NCI-H69 (cell line): ENCODE data around the gene TAF1B.
A peak's percentile ranks its signal among the peaks of the same experiment; 100 is the strongest.

Experiments used
- DNase-seq: peaks from one replicate; lab custom pipeline; 2025; lab: John Stamatoyannopoulos, UW

The TAF1B gene

GRCh38 chr2:9808334-9809063, 34.8 kb upstream of the TAF1B start:
- no peak for DNase-seq

DNA sequence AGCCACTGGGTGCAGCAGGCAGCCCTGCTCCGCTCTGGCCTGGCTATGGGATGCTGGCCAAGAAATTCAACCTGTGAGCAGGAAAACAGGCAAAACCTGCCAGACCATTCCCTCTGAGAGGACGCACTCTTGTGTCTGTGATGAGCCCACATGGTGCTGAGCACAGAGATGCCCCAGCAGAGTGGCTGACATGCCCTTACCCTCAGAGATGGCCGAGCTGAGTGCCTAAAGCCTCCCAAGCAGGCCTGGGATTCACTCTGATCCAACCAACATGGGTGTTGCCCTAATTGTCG, 34.3 kb upstream of the TAF1B start:
- no peak for DNase-seq

- DNase-seq = peak; percentile 32
Measured at GRCh38 chr2:9809448-9810088, 33.7 kb upstream of the TAF1B start.

- DNase-seq = no peak
Measured at GRCh38 chr2:9811216-9811615, 32.1 kb upstream of the TAF1B start.

- no peak for DNase-seq
Measured at GRCh38 chr2:9811679-9812511, 31.4 kb upstream of the TAF1B start.

GRCh38 chr2:9812945-9813311, 30.3 kb upstream of the TAF1B start:
- no peak for DNase-seq

DNA sequence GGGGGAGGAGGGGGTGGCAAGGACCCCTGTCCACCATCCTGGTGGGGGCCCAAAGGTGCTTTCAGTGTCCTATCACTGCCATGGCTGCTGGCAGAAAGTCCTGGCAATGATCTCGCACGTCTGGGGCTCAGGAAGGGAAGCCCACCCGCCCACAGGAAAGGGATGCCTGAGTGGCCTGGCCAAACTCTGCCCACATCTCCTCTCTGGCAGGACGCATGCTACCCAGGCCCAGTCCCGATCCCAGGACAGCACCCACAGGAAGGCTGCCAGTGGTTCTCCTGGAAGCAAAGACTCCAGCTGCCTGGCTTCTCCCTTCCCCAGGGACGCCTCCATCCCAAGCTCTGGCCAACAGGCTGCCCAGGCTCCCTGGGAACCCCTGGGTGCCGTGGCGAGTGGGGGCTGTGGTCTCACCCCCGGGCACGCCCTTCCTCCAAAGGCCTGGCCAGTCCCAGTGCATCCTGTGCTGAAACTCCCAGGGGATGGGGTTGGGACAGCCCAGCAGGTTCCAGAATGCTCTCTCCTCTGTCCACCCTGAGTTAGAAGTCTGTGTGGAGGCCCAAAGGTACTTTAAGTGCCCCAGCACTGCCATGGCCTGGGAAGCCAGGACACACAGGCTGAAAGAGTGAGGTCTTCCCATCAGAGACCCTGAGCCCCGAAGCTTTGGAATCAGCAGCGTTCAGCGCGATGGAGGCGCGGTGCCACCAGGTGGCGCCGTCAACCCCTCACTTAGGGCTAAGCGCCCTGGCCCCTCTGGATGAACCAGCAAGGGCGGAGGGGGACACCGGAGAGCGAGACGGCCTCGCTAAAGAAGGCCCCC, 29.8 kb upstream of the TAF1B start:
- peak; percentile 71 for DNase-seq

- DNase-seq = no peak
Measured at GRCh38 chr2:9814129-9814868, 29.0 kb upstream of the TAF1B start.

DNA sequence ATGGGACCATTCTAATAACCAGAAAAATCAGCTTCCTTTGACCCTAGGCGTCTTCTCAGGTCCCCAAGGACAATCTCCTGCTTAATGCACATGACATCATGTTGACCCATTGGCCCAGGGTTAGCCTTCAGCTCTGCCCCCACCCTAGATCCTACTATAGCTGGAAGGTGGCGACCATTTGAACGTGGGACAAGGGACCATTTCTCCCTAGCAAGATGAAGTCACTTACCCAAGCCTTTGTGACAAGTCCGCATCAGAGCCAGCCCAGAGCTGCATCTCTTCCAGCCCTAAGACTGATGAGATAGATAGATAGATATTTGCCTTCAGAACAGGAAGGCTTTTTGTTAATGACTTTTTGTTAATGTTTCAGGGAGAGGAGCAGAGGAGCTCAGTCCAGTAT, 28.2 kb upstream of the TAF1B start:
- no peak for DNase-seq

DNA sequence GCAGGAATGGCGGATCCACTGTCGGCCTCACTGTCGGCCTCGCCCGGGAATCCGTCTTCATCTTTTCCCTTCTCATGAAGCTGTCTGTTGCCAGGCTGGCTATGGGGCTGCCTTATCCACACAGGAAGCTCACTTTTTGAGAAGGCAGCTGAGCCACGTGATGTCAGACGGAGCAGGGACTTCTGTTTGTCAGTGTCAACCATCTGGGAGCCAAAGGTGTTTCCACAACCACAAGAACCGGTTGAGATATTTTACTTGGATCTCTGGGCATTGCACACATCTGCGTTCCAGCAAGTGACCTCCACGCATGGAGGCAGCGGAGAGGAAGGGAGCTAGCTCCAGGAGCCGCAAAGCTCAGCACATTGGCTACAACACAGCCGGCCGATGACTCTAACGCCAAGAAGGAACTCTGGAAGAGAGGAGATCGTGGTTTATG, 27.4 kb upstream of the TAF1B start:
- no peak for DNase-seq

- no peak for DNase-seq
Measured at GRCh38 chr2:9818097-9818496, 25.2 kb upstream of the TAF1B start.

- DNase-seq = no peak
Measured at GRCh38 chr2:9819551-9819950, 23.7 kb upstream of the TAF1B start.

DNA sequence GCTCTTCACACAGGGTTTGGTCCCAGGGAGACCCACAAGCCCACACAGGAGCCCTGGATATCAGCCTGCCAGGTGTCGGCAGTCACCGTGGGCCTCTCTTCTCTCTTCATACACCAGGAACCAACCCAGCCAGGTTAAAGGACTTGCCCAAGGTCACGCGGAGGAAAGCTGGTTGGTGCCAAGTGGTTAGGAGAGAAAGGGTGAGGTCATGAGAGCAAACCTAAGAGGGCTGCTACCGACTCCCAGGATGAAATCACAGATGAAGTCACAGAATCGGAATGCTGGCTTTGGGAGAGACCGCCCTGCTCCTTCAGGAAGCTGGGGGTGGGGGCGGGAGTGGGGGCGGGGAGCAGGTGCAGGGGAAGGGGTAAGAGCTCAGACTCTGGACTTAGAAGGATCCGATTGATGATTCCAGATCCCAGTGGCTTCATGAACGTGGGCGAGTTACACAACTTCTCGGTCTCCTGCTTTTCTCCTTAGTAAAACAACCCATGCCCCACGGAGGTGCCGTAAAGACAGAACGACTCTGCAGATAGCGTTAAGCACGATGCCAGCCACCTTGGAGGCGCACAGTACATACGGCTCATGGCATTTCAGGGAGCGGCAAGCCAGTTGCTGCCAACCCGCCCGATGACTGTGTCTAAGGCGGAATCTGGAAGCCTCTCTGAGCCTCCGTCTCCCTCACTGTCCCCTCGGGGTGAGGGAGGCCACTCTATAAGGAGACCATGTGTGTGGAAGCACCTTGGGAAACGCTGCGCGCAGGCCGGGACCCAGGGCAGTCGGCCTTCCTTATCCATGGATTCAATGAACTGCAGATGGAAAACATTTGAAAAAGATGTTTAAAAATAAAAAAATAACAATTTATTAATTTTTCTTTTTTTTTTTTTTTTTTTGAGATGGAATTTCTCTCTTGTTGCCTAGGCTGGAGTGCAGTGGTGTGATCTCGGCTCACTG, 23.0 kb upstream of the TAF1B start:
- DNase-seq = no peak

DNA sequence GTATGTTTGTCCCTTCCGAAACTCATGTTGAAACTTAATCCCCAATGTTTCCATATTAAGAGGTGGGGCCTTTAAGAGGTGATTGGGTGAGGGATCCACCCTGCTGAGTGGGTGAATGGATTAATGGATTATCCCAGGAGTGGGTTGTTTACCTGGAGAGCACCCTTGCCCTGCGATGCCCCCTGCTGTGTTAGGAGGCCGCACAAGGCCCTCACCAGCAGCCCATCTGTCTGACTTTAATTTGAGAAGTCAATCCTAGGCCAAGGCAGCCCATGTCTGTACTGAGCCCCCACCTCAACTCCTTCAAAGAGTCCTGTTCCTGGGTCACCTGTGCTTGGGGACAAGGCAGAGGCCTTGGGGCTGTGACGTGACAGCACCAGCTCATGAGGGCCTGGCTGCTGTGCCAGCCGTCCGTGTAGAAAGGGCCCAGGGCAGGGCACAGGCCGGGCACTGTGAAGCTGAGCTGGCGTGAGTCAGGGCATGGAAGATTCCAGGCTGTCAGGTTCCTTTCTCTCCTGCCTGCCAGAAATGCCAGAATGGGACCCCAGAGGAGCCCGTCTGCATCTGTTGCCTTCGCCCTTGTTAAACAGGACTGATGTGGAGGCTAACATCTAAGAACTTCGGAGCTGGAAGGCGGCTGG, 21.3 kb upstream of the TAF1B start:
- peak; percentile 77 for DNase-seq

DNA sequence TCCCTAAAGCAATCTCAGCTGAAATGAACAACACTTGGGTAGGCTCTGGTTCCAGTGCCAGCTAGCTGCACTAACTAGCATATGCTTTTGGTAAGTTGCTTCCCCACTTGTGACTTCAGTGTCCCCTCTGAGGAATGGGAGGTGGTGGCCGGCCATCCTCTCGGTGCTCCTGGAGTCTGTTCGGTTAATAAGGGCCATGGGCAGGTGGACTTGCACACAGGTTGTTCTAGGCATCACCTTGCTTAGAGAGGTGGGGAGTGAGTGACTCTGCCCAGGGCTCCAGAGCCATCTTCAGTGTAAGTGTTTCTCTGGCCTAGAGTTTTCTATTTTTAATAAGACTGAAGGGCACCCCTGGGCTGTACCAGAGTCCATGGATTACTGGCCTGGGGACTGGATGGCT, 18.8 kb upstream of the TAF1B start:
- no peak for DNase-seq

DNA sequence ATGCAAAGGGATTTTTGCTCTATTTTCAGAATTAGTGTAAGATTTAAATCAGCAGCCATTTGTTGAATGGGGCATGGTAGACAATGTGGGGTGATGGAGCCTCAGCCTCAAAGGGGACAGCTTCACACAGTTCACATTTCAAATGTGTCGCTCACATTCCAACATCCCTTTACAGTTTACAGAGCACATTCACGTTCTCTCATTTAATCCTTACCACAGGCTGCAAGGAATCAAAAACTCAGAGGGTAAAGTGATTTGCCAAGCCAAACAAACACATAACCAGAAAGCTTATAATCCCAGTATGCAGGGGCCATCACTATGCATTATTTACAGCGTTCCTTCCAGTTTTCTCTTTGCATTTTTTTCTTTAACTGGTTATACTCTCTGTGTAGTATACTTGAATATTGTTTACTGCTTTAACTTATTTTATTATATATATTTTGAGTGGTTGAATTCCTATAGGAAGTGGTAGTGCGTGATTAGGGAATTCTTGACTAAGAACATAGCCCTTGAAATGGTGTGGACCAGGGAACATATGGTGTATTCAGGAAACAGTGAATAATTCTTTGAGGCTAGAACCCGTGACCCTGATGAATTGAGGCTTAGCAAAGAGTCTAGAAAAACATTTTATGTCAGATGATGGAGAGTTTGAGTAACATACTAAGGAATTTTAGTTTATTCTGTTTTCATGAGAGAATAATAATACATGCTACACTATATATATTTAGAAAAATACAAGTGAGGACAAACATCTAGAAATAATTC, 18.1 kb upstream of the TAF1B start:
- no peak for DNase-seq

DNA sequence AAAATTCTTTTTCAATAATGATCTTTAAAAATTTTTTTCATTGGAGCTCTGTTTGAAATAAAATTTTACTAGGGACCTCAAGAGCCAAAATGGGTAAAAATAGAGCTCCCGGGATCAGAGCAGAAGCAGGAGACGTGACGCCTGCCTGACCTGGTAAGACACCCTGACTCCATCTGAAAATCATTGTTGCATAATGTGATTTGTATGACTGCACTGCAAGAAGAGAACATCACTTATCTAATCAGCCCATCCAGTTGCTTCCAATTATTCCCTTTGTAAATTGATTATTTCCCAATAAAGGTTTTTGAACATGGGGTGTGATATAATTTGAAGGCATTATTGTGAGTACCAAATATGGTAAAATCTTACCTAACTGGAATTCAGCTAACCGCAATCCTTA, 17.1 kb upstream of the TAF1B start:
- DNase-seq = no peak

DNA sequence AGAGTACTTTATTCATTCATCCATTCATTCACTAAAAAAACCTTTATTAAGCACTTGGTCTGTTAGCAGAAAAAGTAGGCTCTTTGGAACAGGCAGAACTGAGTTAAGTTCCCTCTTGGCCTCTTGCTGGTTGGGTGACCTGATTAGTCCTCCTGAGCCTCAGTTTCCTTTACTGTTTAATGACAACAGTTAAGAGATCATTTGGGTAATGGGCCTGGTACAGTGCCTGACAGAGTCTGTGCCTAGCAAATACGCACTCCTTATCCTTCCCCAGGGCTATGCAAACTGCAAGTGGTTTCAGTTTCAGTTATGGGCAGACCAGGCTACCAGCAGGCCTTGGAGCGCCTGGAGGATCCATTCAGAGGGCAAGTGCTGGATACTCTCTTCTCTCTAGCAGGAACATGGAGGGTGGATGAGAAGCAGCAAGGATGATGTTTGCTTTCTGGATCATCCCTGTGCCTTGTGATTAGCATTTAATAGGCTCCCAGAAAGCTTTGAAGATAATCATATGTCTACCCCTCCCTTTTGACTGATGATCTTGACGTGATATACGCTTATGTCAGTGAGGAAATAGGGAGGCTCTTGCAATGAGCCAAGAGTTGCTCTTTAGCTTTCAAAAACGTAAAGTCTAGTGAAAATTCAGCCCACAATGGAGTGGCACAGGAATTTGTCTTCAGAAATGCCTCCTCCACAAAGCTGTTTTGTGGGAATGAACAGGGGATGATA, 12.4 kb upstream of the TAF1B start:
- peak; percentile 2 for DNase-seq

GRCh38 chr2:9831670-9832069, 11.6 kb upstream of the TAF1B start:
- DNase-seq = no peak
